HG03135 (cell line): ENCODE data around the gene NAAA.
"Not testable (repeated sequence)": the region's sequence is repeated elsewhere in the genome, so short reads cannot be mapped to it uniquely, and the experiment has no call there.

Experiments used
- ATAC-seq: cut with Tn5 transposase; IDR thresholded peaks from one replicate; pipeline ENCODE4 v1.9.1; 2021; ENCODE audit warnings: mild to moderate bottlenecking, moderate library complexity; ENCODE audit not compliant: unreplicated experiment

NAAA gene

GRCh38 chr4:75940692-75941253 is at the start of gene NAAA:
Gene NAAA, minus strand, starts transcription at chr4:75941013. Its CDS starts 64 bp downstream, at chr4:75940949.
- ATAC-seq, result peak; percentile 80

GRCh38 chr4:75989846-75990528 is 49.2 kb upstream of the NAAA start:
- ATAC-seq, result peak; percentile 10

DNA sequence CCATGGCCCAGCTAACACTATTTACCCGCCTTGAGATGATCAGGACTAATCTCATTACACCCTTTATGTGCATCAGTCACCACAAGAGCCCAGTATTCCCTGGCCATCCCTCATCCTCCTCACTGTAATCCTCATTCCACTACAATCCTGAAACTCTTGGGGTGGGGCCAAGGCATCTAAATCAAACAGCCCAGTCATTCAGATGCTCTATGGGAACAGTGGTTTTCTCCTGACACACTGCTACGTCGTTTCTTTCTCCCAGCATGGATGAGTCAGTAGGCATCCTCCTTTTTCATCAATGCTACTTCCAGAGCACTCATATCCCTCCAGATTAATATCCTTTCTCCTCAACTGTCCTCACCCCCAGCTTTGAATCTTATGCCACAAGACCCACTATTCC is 44.3 kb upstream of the NAAA start:
- ATAC-seq, result no peak

DNA sequence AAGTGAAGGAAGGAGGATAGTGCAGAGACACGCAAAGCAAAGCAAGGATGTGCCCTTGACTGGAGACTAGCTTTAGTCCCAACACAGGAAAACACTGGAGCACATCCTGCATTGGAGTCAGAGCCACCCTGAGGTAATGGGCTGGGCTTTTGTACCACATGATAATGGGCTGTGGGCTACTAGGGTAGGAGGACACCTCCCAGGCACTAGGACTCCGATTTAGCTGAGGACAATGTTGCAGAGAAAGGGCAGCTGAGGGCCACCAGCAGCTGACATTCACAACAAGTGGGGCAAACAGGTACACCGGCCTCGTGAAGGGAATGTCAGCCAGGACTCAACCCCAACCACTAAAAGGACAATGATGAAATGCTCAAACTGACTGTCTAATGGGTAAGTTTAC is 39.8 kb upstream of the NAAA start:
- ATAC-seq, result no peak

DNA sequence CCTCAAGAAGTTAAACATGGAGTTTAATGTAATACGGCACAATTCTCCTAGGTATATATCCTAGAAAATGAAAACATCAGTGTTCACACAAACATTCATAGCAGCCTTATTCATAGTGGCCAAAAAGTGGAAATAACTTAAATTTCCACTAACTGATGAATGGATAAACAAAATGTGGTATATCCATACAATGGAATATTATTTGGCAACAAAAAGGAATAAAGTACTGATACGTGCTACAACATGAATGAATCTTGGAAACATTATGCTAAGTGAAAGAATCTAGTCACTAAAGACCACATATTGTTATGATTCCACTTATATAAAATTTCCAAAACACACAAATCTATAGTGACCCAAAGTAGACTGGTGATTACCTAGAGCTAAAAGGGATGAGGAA is 35.4 kb upstream of the NAAA start:
- ATAC-seq, result no peak

- no peak for ATAC-seq
Observed at GRCh38 chr4:75973766-75974165, 33.0 kb upstream of the NAAA start.

DNA sequence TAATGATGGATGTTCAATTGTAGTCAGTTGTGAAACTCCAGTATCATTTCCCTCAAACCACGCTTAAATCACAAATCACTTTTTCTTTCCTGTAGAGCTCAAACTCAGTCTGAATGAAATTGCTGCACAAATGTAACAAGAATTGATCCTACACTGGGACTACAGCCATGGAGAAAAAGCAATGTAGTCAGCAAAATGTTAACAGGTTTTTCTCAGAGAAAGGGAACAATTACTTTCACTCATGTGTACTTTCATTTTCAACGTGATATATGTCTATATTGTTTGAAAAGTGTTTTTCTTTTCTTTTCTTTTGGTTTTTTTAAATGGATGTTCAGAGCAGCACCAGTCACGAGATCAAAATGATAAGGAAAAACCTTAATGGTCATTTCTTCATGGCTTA is 27.3 kb upstream of the NAAA start:
- no peak for ATAC-seq

- no peak for ATAC-seq
Observed at GRCh38 chr4:75963558-75963957, 22.7 kb upstream of the NAAA start.

DNA sequence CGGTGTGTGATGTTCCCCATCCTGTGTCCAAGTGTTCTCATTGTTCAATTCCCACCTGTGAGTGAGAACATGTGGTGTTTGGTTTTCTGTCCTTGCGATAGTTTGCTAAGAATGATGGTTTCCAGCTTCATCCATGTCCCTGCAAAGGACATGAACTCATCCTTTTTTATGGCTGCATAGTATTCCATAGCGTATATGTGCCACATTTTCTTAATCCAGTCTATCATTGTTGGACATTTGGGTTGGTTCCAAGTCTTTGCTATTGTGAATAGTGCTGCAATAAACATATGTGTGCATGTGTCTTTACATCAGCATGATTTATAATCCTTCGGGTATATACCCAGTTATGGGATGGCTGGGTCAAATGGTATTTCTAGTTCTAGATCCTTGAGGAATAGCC is 21.3 kb upstream of the NAAA start:
- not testable (repeated sequence) for ATAC-seq

DNA sequence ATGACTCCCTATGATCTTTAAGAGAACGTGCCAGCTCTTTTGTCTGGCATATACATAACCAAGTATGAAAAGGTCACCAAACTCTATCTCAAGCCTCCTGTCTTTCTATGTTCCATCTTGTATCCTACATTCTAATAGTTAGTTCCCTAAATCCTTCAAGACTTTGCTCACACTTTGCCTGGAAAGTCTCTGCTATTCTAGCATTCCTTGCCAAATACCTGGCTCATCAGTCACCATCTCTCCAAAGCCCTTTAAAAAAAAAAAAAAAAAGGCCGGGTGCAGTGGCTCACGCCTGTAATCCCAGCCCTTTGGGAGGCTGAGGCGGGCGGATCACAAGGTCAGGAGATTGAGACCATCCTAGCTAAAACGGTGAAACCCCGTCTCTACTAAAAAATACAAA is 17.7 kb upstream of the NAAA start:
- ATAC-seq, result not testable (repeated sequence)

- ATAC-seq, result not testable (repeated sequence)
Observed at GRCh38 chr4:75954811-75955210, 14.0 kb upstream of the NAAA start.

- no peak for ATAC-seq
Observed at GRCh38 chr4:75953509-75953908, 12.7 kb upstream of the NAAA start.

DNA sequence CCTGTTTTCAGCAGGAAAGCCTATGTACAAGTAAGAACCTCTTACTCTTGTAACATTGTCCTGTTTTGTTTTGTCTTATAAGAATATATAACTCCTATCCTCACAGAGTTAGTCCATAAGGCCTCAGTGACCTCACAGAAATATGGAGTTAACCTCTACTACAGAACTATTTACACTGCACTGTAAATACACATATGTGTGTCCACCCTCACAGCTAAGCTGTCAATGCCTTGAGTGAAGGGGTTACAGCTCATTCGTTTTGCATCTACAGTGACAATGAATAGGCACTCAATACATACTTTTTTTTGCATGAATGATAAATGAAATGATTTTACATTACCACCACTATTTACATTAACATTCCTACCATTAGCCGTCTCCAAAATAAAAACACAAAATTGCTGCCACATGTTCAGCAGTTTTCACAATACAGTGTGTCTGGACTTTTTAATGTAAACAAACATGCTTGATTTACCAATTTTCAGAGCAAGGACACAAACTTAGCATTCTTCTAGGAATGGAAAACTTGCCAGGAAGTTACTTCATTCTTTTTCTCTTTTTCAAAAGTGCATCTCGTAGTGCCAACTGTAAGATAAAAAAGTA is 9.5 kb upstream of the NAAA start:
- ATAC-seq, result no peak

- peak; percentile 75 for ATAC-seq
Observed at GRCh38 chr4:75948822-75949444, 8.1 kb upstream of the NAAA start.

- ATAC-seq, result peak; percentile 52
Observed at GRCh38 chr4:75939890-75940691, 722 bp downstream of the NAAA start.

DNA sequence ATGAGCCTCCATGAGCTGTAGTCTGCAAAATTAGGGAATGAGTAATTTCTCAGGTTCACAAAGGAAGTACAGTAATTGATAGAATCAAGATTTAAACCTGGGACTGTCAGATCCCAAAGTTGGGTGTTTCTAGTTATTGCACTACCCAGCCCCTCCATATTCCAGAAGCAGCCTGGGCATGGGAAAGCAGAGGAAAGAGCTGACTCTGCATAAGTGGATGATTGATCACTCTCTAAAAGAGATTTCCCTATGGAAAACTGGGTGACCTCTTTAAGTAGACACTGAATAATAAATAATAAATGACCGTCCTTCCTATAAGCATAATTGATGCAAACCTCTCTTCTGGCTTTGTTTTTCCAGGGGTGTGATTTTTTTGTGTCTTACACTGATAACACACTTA is 5.2 kb downstream of the NAAA start:
- no peak for ATAC-seq

DNA sequence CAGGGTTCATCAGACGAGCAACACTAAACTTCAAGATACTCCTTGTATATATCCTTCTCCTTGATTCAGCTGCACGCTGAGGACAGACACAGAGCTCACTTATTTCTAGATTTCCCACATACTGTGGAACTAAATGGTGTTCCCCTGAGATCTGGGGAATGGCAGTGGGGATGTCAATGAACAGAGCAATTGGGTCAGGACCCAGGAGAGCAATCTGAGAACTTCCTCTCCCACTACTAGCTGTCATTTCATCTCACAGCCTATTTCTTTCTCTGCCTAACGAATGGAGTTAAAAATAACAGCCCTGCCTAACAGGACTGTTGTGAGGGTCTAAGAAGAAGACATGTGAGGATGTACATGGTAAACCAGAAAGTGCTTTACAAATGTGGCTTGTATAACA is 10.7 kb downstream of the NAAA start:
- ATAC-seq, result no peak

- not testable (repeated sequence) for ATAC-seq
Observed at GRCh38 chr4:75924916-75925315, 15.9 kb downstream of the NAAA start.

DNA sequence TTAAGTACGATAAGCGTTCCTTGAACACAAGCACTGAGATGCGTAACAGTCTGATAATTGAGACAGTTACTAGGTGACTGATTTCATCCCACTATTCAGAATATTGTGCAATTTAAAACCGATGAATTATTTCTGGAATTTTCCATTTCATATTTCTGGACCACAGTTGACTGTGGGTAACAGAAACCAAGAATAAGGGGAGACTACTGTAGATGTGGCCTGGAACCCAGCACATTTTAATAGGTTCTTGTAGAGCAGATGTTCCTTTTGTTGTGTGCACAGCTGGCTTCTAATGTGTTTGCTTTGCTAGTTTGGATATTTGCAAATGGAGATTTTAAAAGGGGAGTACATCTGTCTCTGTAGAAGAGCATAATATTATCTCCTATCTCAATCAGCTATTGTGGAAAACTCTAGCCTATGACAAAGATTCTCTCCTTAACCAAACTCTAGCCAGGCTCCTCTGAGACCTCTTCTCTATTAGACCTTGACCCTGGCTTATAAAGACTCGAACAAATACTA is 16.4 kb downstream of the NAAA start:
- ATAC-seq, result no peak

DNA sequence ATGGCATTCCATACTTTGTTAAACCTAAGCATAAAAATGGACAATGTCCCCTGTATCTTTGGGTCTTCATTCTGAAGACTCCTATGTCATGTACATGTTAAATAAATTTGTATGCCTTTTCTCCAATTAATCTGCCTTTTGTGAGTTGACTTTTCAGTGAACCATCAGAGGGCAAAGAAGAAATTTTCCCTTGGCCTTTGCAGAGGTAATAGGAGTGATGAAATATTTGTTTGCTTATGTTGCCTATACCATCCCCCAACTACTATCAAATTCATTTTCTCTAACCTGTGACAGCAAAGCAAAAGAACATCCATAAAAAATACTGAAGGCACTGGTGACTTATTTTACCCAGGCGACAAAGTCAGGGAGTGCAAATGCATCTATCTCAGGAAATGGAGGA is 18.2 kb downstream of the NAAA start:
- no peak for ATAC-seq

- ATAC-seq, result no peak
Observed at GRCh38 chr4:75921910-75922309, 18.9 kb downstream of the NAAA start.
